GM18951 (cell line): ENCODE data around the gene NOL12.

ENCODE experiments used
- POLR2A ChIP-seq: IDR thresholded peaks from 4 replicates; pipeline ENCODE4 v1.6.1; 2011; ENCODE audit warnings: mild to moderate bottlenecking; ENCODE audit not compliant: insufficient read length, insufficient read depth; ENCODE audit errors: extremely low read depth
- in situ Hi-C: fragments of 300-500 bp; cut with MboI; formaldehyde crosslinking; loops from one replicate; pipeline ENCODE4 v1.12.0; 2022; ENCODE audit warnings: low sequenced_read_pairs, mixed read lengths, inconsistent platforms; ENCODE audit not compliant: unreplicated experiment

Gene NOL12, protein sequence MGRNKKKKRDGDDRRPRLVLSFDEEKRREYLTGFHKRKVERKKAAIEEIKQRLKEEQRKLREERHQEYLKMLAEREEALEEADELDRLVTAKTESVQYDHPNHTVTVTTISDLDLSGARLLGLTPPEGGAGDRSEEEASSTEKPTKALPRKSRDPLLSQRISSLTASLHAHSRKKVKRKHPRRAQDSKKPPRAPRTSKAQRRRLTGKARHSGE

DNA sequence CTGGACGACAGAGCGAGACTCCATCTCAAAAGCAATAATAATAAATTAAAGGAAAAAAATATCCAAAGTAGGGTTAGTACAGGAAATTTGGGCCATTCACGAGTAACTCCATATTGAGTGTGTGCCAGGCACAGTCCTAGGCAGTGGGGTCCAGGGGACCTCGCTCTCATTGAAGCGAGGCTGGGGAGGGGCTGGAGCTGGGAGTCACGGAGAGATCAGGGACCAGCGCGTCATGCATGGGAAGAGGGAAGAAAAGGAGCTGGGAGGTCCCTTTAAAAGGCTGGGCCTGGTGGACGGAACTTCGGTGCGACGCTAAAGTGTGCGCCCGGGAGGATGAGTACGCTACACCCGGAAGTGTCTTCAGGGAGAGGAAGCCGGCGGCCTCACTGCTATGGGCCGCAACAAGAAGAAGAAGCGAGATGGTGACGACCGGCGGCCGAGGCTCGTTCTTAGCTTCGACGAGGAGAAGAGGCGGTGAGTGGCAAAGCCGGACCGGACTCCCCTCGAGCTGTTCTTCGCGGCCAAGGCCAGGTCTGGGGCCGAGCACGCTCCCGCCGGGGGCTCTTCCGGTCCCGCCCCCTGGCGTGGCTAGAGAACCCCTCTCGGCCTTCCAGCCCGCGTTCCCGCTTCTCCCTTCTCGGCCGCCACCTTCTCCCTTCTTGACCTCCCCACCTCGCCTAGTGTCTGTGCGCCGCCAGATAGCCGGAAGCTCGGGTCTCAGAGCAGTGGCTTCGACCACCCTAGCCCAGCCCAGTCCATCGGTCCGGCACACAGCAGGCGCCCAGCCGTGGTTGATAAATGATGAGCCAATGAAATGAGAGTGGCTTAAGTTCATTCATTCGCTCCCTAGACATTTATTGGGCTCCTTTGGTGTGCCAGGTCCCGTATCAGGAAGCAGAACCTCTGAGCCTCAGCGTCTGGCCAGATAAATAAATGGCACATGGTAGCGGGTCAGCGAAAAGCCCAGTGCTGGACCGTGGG lies at the start of gene NOL12:
NOL12 (plus strand) TSS at position 342 of the 981 bp plus-strand sequence; CDS start at position 392, 50 bp downstream.
- in situ Hi-C loops = no loop called here

DNA sequence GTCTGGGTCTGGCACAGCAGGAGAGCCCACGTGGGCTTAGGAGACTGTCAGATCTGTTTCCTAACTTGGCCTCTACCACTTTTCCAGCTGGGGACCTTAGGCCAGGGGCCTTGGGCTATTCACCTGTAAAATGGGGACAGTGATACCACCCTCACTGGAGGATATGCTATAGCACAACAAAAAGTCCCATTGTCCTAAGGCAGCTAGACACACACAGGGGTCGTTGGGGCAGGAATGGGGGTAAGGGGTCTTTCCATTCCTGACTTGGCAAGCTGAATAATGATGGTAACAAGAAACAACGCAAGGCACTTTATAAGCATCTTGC lies 49.2 kb upstream of the NOL12 start:
- in situ Hi-C loops = no loop called here
- TF ChIP-seq POLR2A = no peak

More for the DNA sequence above, at the start of gene NOL12:
- TF ChIP-seq POLR2A = peak; percentile 69

DNA sequence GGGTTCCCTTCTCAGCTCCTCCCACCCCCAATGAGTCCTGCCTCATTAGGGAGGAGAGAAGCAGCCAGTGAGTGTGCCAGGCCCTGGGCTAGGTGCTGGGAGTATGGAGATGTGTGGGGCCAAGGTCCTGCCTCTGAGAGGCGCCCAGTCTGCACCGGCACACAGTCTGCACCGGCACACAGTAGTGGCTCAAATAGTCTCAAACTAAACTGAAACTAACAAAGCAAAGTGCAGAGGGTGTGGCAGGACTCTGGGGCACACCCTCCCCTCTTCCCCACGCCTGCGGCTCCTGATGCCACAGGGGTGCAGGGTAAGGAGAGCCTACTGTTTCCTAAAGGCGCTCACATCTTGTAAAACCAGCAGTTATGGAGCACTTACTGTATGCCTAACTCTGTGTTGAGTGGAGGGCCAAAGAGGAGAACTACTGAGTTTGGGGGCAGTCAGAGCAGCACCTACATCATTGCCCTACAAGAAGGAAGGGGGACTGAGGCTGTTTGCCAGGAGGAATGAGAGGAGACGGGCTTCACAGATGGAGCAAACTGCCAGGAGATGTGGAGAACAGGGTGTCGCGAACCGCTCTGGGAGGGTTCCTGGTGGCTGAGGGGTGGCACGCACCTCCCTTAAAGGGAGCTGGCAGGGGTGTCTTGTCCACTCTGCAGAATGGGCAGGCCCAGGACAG lies 47.6 kb upstream of the NOL12 start:
- no peak for TF ChIP-seq POLR2A

DNA sequence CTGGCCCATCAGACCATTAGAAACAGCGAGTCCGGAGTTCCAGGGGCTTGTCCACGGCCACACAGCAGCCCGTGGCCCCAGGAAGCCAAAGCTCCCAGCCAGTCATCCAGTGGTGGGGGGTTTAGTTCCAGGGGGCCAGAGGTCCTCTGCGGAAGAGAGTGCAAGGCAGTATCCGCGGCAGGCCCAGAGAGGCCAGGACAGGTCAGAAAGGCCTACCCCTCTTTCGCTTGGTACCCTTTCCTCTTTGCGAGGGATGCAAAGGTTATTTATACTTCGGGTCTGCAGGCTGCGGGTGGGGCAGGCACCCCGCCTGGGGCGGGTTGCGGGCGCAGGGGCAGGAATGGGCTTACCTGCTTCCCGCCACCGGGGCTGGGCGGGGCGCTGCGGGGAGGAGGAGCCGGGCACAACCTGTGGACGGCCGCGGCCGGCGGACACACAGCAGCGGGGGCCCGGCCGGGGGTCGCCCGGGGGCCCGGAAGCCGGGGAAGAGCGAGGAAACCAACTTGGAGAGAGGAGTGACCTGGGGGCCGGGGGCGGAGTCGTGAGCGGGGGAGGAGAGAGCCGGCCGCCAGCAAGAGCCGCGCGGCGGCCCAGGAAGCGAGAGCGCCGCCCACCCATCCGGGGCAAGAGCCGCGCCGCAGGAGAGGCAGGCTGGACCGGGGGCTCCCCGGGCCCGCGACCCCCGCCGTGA lies 46.9 kb upstream of the NOL12 start, which contains the start of gene SH3BP1:
SH3BP1 (plus strand) TSS at position 600 of the 691 bp plus-strand sequence. CDS start 119 bp downstream, outside the sequence.
- TF ChIP-seq POLR2A = peak; percentile 53
- in situ Hi-C loops = no loop called here

More for the DNA sequence above, 47.6 kb upstream of the NOL12 start:
- in situ Hi-C loops = no loop called here

DNA sequence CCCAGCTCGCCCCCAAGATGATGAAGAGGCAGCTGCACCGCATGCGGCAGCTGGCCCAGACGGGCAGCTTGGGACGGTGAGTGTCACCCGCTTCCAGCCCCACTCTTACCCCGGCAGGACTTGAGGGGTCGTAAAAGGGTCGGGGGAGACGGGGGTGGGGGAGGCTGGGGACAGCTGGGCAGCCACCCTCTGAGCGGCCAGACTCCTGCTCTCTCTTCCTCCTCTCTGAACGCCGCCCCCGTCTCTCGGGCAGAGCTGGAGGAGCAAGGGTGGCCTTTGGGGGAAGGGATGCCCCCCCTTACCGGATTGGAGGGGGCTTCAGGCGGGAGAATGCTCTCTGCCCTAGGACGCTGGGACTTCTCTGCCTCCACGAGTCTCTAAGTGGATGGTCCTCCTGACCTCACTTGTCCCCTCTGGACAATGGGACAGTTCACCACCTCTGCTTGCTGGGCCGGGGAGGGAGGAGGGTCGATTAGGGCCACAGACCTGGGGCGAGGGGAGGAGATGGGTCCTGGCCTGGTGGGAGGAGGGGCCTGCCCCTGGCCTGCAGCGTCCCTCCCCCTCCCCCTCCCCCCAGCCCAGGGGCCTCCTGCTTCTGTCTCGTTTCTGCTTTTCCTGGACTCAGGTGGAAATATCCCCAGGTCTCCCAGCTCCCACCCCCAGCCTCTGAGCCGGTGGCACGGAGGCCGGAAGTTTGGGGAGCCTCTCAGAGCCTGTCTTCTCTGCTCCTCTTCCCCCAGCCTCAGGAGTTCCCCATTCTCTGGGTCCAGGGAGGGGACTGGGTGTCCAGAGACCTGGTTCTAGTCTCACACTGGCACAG lies 46.2 kb upstream of the NOL12 start:
- in situ Hi-C loops = no loop called here
- no peak for TF ChIP-seq POLR2A

DNA sequence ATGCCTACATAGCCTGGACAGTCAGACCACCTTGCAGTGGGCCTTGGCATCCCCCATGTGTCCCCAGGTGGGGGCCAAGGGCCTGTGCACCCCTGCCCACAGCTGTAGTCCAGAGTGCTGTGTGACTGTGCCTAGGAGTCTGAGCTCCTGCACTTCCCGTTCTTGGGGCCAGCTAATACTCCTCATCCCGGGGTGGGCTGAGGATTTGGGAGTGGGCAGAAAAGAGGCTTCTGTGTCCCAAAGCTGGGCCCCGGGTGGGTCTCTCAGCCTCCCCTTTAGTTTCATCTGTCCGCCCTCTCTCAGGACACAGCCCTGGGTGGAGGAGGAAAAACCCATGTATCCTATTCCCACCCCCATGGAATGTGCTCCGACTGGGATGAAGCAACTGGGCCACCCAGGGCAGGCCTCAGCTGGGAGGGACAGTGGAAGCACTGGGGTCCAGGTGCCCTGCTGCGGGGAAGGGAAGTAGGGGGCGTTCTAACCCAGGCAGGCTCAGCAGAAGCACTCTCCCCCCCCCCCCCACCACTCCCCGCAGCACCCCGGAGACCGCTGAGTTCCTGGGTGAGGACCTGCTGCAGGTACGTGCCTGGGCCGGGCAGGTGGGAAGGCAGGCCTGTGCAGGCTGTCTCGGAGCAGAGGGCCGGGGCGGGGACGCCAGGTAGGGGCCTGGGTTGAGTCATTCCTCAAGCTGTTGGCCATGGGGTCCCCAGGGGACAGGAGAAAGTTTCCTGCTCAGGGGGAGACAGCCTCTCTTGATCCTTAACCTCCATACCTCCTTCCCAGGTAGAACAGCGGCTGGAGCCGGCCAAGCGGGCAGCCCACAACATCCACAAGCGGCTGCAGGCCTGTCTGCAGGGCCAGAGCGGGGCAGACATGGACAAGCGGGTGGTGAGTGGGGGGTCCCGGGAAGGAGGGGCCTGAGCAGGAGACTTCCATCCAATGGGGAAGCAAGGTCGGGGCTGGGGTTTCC lies 45.3 kb upstream of the NOL12 start:
- in situ Hi-C loops = no loop called here
- TF ChIP-seq POLR2A = no peak

DNA sequence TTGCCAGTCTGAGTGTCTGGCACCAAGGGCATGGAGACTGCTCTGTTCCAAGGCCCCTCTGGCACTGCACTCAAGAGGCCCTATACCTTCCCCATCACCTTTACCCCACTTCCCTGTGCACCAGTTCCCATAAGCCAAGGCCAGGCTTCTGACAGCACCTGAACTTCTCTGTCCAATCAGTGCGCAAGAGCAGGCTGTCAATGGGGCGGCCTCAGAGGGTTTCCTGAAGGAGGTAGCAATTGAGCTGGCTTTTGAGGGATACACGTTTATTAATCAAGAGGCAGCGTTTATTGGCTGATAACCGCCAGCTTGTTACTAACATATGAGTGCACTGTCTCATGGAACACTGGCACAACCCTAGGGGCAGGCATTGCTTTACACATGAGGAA lies 44.6 kb upstream of the NOL12 start:
- TF ChIP-seq POLR2A = no peak
- in situ Hi-C loops = no loop called here

DNA sequence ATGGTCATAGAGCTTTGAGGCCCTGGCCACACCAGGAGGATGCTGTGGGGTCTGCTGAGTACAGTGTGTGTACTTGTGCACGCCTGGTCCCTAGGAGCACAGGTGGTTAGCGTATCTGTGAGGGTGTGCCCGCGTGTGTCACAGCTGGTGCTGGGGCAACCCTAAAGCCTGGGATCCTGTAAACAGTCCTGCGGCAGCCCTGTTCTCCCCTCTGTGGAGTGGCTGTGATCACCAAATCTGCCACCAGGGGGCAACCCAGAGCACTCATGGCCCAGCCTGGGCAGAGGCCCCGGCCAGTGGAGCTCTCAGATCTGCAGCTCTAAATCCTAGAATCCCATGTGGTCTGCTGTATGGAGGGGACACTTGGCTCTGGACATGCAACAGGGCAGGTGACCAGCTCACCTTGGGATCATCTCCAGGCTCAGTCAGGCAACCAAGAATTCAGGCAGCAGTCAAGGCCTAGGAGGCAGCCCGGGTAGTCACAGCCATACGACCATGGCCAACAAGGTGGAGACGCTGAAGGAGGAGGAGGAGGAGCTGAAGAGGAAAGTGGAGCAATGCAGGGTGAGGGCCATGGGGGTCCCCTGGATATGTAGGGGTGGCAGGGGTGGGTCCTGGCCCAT lies 42.8 kb upstream of the NOL12 start:
- in situ Hi-C loops = no loop called here
- TF ChIP-seq POLR2A = no peak

DNA sequence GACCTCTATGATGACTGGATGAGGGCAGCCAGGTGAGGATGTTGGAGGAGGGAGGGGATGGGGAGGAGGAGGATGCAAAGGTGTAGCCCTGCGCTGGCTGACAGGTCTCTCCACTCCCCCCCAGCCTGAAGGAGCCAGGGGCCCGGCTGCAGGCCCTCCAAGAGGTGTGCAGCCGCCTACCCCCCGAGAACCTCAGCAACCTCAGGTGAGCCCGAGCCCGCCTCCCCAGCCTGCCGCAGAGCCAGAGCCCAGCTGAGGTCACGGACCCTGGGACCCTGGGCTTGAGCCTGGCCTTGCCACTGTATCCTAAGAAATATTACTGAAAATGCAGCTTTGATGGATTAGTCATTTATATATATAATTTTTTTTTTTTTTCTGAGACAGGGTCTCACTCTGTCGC lies 38.8 kb upstream of the NOL12 start:
- in situ Hi-C loops = no loop called here
- no peak for TF ChIP-seq POLR2A

DNA sequence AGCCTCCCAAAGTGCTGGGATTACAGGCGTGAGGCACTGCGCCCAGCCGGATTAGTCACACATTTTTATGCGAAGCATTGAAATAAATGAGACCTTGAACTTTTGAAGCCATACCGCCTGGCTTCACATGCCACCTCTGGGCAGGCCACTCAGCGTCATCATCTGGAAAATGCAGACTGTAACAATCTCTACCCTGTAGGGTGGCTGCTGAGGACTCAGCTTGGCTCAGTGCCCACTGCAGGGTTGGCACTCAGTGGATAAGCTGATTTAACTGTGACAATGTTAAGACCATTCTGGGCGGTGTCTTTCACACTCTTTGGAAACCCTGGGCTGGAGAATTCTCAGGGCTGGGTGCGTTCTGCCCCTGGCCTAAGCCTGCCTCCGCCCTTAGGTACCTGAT lies 38.2 kb upstream of the NOL12 start:
- TF ChIP-seq POLR2A = no peak
- in situ Hi-C loops = no loop called here
